HEK293 (cell line): ENCODE results near the gene PDE4B.

ENCODE experiments used
- CTCF ChIA-PET: fragments of 350-600 bp; formaldehyde crosslinking; extraction: SDS; loops from one replicate; lab custom pipeline; 2021; ENCODE audit warnings: antibody characterized with exemption; lab: Yijun Ruan, JAX
- POLR2A ChIA-PET: fragments of 300-600 bp; formaldehyde crosslinking; extraction: SDS; loops from one replicate; lab custom pipeline; 2020; ENCODE audit warnings: antibody characterized with exemption, inconsistent platforms; lab: Yijun Ruan, JAX
- H3K27ac ChIP-seq: fragments of 200-500 bp; sonication (Bioruptor generic); 2 replicates; pipeline ENCODE4 v1.5.1; 2014; ENCODE audit warnings: low read depth, low read length, control low read depth, inconsistent platforms; ENCODE audit errors: extremely low read depth
- H3K36me3 ChIP-seq, 2 experiments: fragments of 200-500 bp in 1 of 2; sonication (Bioruptor generic) in 1 of 2; 1 replicate in 1 of 2; 2 replicates in 1 of 2; pipeline ENCODE4 v1.5.1; 2014 to 2017; ENCODE audit warnings: inconsistent platforms in 2 of 2, low read length in 2 of 2; ENCODE audit not compliant: control insufficient read depth in 2 of 2, insufficient read depth in 1 of 2
- H3K4me1 ChIP-seq: fragments of 200-500 bp; sonication (Bioruptor generic); 2 replicates; pipeline ENCODE4 v1.5.1; 2014; ENCODE audit warnings: mild to moderate bottlenecking, low read length, inconsistent platforms; ENCODE audit not compliant: control insufficient read depth, insufficient read depth
- H3K4me3 ChIP-seq: 2 replicates; pipeline ENCODE4 v1.5.1; 2011; ENCODE audit warnings: low read depth, mild to moderate bottlenecking, control low read depth, low read length, moderate library complexity
- H3K9me3 ChIP-seq: fragments of 200-500 bp; sonication (Bioruptor generic); 2 replicates; pipeline ENCODE4 v1.5.1; 2014; ENCODE audit warnings: low read depth, low read length, inconsistent platforms; ENCODE audit not compliant: control insufficient read depth, insufficient read depth
- EGR2 ChIP-seq: fragments of 450-650 bp; formaldehyde crosslinking; IDR thresholded peaks from 2 replicates; pipeline ENCODE4 v1.5.1; 2016; ENCODE audit warnings: low read depth, missing biosample characterization, missing genetic modification characterization
- KLF8 ChIP-seq: fragments of 450-650 bp; formaldehyde crosslinking; IDR thresholded peaks from 2 replicates; pipeline ENCODE4 v1.5.1; 2016; ENCODE audit warnings: missing biosample characterization, missing genetic modification characterization
- PRDM1 ChIP-seq: fragments of 450-650 bp; formaldehyde crosslinking; IDR thresholded peaks from 2 replicates; pipeline ENCODE4; 2016; ENCODE audit warnings: missing biosample characterization, missing genetic modification characterization
- SP2 ChIP-seq: fragments of 450-650 bp; formaldehyde crosslinking; IDR thresholded peaks from 2 replicates; pipeline ENCODE4 v1.5.1; 2016; ENCODE audit warnings: missing biosample characterization, missing genetic modification characterization
- ZBTB8A ChIP-seq: fragments of 450-650 bp; formaldehyde crosslinking; IDR thresholded peaks from 2 replicates; pipeline ENCODE4 v1.5.1; 2016; ENCODE audit warnings: missing biosample characterization, missing genetic modification characterization
- ZIC2 ChIP-seq: fragments of 450-650 bp; formaldehyde crosslinking; IDR thresholded peaks from 2 replicates; pipeline ENCODE4 v1.5.1; 2016; ENCODE audit warnings: missing biosample characterization, missing genetic modification characterization
- ZNF221 ChIP-seq: fragments of 450-650 bp; formaldehyde crosslinking; IDR thresholded peaks from 2 replicates; pipeline ENCODE4 v1.5.1; 2017; ENCODE audit warnings: missing biosample characterization, missing genetic modification characterization, borderline replicate concordance
- ZNF292 ChIP-seq: fragments of 450-650 bp; formaldehyde crosslinking; IDR thresholded peaks from 2 replicates; pipeline ENCODE4 v1.5.1; 2016; ENCODE audit warnings: low read depth, missing biosample characterization, missing genetic modification characterization, borderline replicate concordance
- ZNF391 ChIP-seq: fragments of 450-650 bp; formaldehyde crosslinking; IDR thresholded peaks from 2 replicates; pipeline ENCODE4 v1.5.1; 2016; ENCODE audit warnings: low read depth, missing biosample characterization, missing genetic modification characterization, borderline replicate concordance
- ZNF404 ChIP-seq: fragments of 450-650 bp; formaldehyde crosslinking; IDR thresholded peaks from 2 replicates; pipeline ENCODE4 v1.5.1; 2017; ENCODE audit warnings: missing biosample characterization, missing genetic modification characterization
- ZNF416 ChIP-seq: fragments of 450-650 bp; formaldehyde crosslinking; IDR thresholded peaks from 2 replicates; pipeline ENCODE4 v1.5.1; 2016; ENCODE audit warnings: missing biosample characterization, missing genetic modification characterization
- ZNF433 ChIP-seq: fragments of 450-650 bp; formaldehyde crosslinking; IDR thresholded peaks from 2 replicates; pipeline ENCODE4 v1.5.1; 2016; ENCODE audit warnings: missing biosample characterization, missing genetic modification characterization, low read depth
- ZNF48 ChIP-seq: fragments of 450-650 bp; formaldehyde crosslinking; IDR thresholded peaks from 2 replicates; pipeline ENCODE4 v1.5.1; 2016; ENCODE audit warnings: missing biosample characterization, missing genetic modification characterization
- ZNF521 ChIP-seq: fragments of 450-650 bp; formaldehyde crosslinking; IDR thresholded peaks from 2 replicates; pipeline ENCODE4 v1.5.1; 2017; ENCODE audit warnings: missing biosample characterization, mild to moderate bottlenecking, missing genetic modification characterization
- ZNF555 ChIP-seq: fragments of 450-650 bp; formaldehyde crosslinking; conservative IDR thresholded peaks from 2 replicates; pipeline ENCODE4 v1.5.1; 2017; ENCODE audit warnings: missing biosample characterization, mild to moderate bottlenecking, missing genetic modification characterization, inconsistent platforms
- ZNF561 ChIP-seq: fragments of 450-650 bp; IDR thresholded peaks from 2 replicates; pipeline ENCODE4 v1.5.1; 2018; ENCODE audit warnings: missing biosample characterization, missing genetic modification characterization, borderline replicate concordance
- ZNF571 ChIP-seq: fragments of 450-650 bp; formaldehyde crosslinking; IDR thresholded peaks from 2 replicates; pipeline ENCODE4 v1.5.0; 2017; ENCODE audit warnings: missing biosample characterization, missing genetic modification characterization
- ZNF624 ChIP-seq: fragments of 450-650 bp; formaldehyde crosslinking; IDR thresholded peaks from 2 replicates; pipeline ENCODE4 v1.5.1; 2017; ENCODE audit warnings: missing biosample characterization, missing genetic modification characterization
- ZNF707 ChIP-seq: fragments of 450-650 bp; formaldehyde crosslinking; IDR thresholded peaks from 2 replicates; pipeline ENCODE4 v1.5.1; 2016; ENCODE audit warnings: missing biosample characterization, missing genetic modification characterization
- ZNF76 ChIP-seq: fragments of 450-650 bp; formaldehyde crosslinking; IDR thresholded peaks from 2 replicates; pipeline ENCODE4; 2016; ENCODE audit warnings: low read depth, missing biosample characterization, missing genetic modification characterization, borderline replicate concordance
- ZNF777 ChIP-seq: fragments of 450-650 bp; formaldehyde crosslinking; IDR thresholded peaks from 2 replicates; pipeline ENCODE4 v1.5.1; 2017; ENCODE audit warnings: missing biosample characterization, missing genetic modification characterization, borderline replicate concordance
- TF ChIP-seq, protein P1 (sequence below): fragments of 450-650 bp; formaldehyde crosslinking; IDR thresholded peaks from 2 replicates; pipeline ENCODE4 v1.5.1; 2017; ENCODE audit warnings: missing biosample characterization, missing genetic modification characterization

PDE4B gene

DNA sequence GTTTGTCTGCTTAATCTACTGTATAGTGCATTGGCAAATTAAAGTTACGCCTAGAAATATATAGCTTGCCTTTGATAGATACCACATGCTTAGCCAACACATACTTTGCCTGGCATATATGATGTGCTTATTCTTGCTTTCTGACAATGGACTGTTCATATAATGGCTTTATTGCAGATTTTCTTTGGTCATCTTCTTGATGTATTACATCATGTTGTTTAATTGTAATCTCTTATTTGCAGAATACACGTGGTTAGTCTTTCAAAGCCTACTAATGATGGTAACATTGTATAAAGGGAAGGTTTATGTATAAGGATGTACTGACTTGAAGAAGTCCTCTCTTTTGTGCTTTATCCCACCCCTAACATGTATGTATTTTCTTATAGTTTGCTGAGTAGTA lies 201.5 kb downstream of the PDE4B start:
- no peaks in the 10 kb centered on the region for H3K4me1 ChIP-seq
- H3K36me3 ChIP-seq, result no peaks in the 10 kb centered on the region
- ChIA-PET CTCF (interaction anchor here (0.7 to 2.5 kb wide), 4 partner anchors 248 to 906 kb away, joined by 3 to 20 read pairs (median 5); no protein-coding TSS in a partner anchor), POLR2A (no interaction called here)
- H3K27ac ChIP-seq, result no peak overlapping the region
- H3K4me3 ChIP-seq, result no peak overlapping the region
- no peaks in the 10 kb centered on the region for H3K9me3 ChIP-seq
- TF ChIP-seq ZNF707, result no peak
- no peak for TF ChIP-seq ZNF221 (tag by site-specific recombination)
- TF ChIP-seq PRDM1 (tag by site-specific recombination), result no peak
- TF ChIP-seq ZNF48 (tag by site-specific recombination), result no peak

DNA sequence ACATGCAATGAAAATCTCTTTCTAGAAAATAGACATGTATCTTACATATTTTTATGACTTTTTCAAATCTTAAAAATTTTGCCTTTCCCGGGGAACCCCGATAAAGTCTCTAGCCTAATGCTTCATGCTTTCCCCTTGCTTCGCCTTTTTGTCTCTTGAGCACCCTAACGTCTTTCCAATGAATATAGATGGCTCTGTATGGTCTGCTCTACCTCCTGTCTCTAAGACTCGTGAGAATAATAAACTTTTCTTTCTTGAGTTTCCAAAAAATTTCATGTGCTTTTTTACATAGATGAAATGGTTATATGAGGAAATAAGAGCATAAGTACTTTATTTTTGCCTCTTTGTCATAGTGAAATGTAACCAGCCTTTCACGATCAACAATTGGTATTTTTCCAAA lies 202.6 kb downstream of the PDE4B start:
- Histone ChIP-seq H3K9me3 (no peaks in the 10 kb centered on the region), H3K4me3 (no peak overlapping the region), H3K4me1 (no peaks in the 10 kb centered on the region)
- POLR2A ChIA-PET, result no interaction called here
- TF ChIP-seq ZNF624 (tag by site-specific recombination), result no peak
- TF ChIP-seq, all 188 proteins: peak for 0
- no peaks in the 10 kb centered on the region for H3K36me3 ChIP-seq
- CTCF ChIA-PET, result interaction anchor here (1.2 to 1.4 kb wide), 2 partner anchors 247 to 451 kb away, joined by 3 to 7 read pairs; no protein-coding TSS in a partner anchor
- H3K27ac ChIP-seq, result no peak overlapping the region

DNA sequence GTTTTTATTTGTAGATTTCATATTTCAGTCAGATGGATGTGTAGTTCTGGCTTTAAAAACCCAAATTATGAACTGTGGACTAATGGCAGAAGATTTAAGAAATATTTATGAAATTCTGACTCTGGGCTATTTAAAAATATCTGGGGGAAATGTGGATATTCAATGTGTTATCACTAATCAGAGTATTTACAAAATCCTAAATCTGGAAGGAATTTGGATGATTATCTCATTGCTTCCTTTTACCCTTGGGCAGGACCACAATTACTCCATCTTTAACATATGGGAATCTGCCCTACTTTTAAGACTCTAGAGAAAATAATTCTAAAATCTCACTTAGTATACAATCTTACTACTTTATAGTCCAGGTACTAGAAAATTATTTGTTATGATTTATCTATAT lies 203.2 kb downstream of the PDE4B start:
- H3K4me1 ChIP-seq, result no peaks in the 10 kb centered on the region
- H3K36me3 ChIP-seq, result no peaks in the 10 kb centered on the region
- no peaks in the 10 kb centered on the region for H3K9me3 ChIP-seq
- no peak overlapping the region for H3K4me3 ChIP-seq
- CTCF ChIA-PET, result no interaction called here
- H3K27ac ChIP-seq, result no peak overlapping the region
- TF ChIP-seq ZNF404 (tag by site-specific recombination) (no peak), ZBTB8A (tag by site-specific recombination) (no peak), ZNF555 (no peak), EGR2 (no peak), ZNF777 (tag by site-specific recombination) (no peak), ZIC2 (tag by site-specific recombination) (no peak), ZNF292 (tag by site-specific recombination) (no peak), ZNF571 (tag by site-specific recombination) (no peak), ZNF391 (tag by site-specific recombination) (no peak), ZNF433 (tag by site-specific recombination) (no peak), ZNF561 (no peak), SP2 (tag by site-specific recombination) (no peak), ZNF416 (no peak), ZNF76 (tag by site-specific recombination) (no peak), ZNF521 (tag by site-specific recombination) (no peak), KLF8 (no peak)
- TF ChIP-seq, protein P1, sequence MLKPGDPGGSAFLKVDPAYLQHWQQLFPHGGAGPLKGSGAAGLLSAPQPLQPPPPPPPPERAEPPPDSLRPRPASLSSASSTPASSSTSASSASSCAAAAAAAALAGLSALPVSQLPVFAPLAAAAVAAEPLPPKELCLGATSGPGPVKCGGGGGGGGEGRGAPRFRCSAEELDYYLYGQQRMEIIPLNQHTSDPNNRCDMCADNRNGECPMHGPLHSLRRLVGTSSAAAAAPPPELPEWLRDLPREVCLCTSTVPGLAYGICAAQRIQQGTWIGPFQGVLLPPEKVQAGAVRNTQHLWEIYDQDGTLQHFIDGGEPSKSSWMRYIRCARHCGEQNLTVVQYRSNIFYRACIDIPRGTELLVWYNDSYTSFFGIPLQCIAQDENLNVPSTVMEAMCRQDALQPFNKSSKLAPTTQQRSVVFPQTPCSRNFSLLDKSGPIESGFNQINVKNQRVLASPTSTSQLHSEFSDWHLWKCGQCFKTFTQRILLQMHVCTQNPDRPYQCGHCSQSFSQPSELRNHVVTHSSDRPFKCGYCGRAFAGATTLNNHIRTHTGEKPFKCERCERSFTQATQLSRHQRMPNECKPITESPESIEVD (tag by site-specific recombination), result no peak
- TF ChIP-seq, all 188 proteins: peak for 0
- POLR2A ChIA-PET, result no interaction called here
